ENCODE measurements around the gene SNRPB.
A peak's percentile ranks its signal among the peaks of the same experiment; 100 is the strongest.
"Not testable (repeated sequence)": the region's sequence is repeated elsewhere in the genome, so short reads cannot be mapped to it uniquely, and the experiment has no call there.

SNRPB gene

DNA sequence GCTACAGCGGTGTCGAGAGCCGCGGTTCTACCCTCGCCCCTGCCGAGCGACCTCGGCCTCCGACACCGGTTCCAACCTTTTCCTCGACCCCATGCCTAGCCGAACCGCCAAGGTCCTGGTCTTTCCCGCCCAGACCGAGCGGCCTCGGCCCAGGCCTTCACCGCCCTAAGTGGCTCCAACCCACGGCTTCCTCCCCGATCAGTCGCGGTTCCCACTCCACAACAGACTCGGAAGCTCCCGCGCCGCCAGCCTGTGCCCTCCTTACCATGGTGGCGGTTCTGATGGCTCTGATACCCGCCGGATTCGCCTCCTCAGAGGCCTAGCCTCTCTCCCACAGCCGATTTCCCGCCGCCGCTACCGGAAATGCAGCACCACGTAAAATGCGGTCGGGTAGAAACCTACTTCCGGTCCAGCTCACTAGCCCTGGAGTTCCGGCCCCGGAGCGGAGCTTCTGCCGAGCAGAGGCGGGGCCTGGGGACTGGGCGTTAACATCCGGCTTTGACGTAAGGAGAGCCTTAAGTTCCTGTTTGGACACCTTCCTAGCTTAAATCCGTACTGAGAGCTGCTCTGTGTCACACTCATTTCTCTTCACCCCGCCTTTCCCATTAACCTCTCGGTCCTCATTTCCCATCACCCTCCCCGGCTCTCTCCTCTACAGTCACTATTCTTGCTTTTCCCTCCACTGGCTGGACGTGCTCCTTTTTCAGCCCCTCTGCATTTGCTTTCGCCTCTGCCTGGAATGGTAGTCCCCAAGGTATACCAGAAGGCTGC lies at the start of gene SNRPB:
SNRPB (minus strand) TSS at position 367 of the 771 bp plus-strand sequence; CDS start at position 268, 99 bp downstream.
- peak; percentile 83 to 95 (median 90) for DNase-seq (ENCODE audit: low read depth in 4 of 4, low spot score in 1 of 4)

GRCh38 chr20:2519115-2519809 lies 48.7 kb upstream of the SNRPB start:
- no peak for DNase-seq (ENCODE audit: low read depth in 4 of 4, low spot score in 1 of 4)

DNA sequence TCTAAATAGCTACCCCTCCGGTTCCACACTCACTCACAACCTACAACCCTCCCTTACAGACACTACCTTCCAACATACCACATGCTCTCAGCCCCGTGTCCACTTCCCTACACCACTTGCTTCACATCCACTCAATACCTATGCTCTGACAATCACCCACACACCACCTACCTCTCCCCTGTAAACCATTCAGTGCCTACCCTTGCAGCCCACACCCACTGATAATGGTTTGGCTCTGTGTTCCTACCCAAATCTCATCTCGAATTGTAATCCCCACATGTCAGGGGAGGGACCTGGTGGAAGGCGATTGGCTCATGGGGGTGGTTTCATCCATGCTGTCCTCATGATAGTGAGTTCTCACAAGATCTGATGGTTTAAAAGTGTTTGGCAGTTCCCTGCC lies 48.0 kb upstream of the SNRPB start:
- no peak for DNase-seq (ENCODE audit: low read depth in 4 of 4, low spot score in 1 of 4)

DNA sequence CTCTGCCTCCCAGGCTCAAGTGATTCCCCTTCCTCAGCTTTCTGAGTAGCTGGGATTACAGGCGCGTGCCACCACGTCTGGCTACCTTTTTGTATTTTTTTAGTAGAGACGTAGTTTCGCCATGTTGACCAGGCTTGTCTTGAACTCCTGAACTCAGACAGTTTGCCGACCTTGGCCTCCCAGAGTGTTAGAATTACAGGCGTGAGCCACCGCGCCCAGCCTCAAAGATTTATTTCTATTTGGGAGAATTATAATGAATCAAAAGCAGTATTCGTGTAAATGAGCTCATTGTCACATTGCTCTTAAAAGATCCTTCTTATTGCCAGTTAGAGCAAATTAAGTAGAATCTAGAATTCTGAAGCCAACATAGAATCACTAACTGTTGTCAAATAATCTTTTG lies 47.5 kb upstream of the SNRPB start:
- DNase-seq (ENCODE audit: low read depth in 4 of 4, low spot score in 1 of 4), result no peak

DNA sequence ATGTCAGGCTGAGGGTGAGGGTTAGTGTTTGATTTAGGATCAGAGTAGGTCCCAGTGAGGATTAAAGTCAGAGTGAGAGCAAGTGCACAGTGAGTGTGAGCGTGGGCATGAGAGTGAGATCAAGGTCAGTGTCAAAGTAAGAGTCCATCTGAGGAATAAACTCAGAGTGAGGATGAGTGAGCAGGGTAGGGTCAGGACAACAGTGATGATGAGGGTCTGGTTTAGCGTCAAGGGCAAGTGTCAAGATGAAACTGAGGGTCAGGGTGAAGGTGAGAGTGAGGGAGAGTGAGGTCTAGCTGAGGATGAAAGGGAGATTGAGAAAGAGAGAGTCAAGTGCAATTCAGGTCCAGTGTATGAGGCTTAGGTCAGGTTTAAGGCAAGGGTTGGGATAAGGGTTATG lies 45.8 kb upstream of the SNRPB start:
- no peak for DNase-seq (ENCODE audit: low read depth in 4 of 4, low spot score in 1 of 4)

GRCh38 chr20:2515203-2515602 lies 44.6 kb upstream of the SNRPB start:
- DNase-seq (ENCODE audit: low read depth in 4 of 4, low spot score in 1 of 4), result no peak

DNA sequence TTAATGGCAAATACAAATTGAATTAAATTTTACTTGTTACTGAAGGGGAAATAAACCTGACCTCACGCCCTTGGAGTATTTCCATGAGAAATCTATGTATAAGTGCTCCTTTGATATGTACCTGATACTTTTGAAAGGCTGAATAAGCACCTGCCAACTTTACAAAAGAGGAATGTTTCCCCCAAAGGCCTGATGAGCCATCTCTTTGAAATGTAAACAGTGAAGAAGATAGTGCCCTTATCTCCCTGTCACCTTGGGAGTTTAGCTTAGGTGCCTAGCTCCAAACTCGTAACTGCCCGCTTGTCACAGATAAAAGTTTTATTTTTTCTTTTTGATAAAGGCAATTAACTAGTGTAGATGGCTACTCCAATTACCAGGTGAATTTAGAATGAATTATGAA lies 39.2 kb upstream of the SNRPB start:
- DNase-seq (ENCODE audit: low read depth in 4 of 4, low spot score in 1 of 4), result no peak

GRCh38 chr20:2509468-2509781 lies 38.8 kb upstream of the SNRPB start:
- DNase-seq (ENCODE audit: low read depth in 4 of 4, low spot score in 1 of 4), result no peak

DNA sequence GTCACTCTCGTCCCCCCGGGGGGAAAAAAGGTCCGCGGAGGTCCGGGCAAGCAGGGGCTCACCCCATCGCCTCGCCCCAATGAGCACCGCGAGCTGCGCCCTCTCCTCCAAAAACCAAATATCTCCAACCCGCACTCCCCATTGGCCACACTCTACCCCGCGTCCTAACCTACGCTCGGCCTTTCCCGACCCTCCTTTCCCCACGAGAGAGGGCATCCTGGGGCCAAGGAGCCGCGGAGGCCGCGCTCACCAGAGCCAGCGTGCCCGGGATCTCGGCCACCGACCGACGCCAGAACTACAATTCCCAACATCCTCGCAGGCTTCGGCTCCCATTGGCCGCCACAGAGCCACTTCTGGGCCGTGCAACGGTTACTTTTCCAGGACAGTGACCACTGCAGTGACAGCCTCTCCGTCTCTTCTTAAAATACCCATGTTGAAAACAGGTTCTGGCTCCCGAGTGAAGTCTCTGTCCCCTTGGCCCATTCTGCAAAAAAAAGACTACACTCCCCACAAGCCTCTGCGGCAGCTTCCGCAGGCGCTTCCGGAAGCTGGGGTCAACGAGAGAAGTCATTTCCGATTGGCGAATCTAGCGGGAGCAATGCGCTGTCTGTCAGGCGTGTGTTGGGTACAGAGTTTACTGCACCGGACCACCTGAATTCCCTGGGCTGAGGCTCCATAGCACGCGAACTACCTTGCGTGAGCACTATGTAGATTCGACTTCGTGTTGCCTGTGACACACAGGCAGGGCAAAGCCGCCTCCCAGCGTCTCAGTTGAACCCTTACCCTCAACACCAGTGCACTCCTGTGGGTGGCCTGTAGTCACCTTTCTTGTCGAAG lies 38.3 kb upstream of the SNRPB start, which contains the start of gene ZNF343:
ZNF343 (minus strand) TSS at position 285 of the 837 bp plus-strand sequence. CDS start 15,020 bp downstream, outside the sequence.
- peak; percentile 49 to 66 (median 56) for DNase-seq (ENCODE audit: low read depth in 4 of 4, low spot score in 1 of 4)

GRCh38 chr20:2507875-2508630 lies 37.5 kb upstream of the SNRPB start:
- DNase-seq (ENCODE audit: low read depth in 4 of 4, low spot score in 1 of 4), result no peak

GRCh38 chr20:2507464-2507863 lies 36.9 kb upstream of the SNRPB start:
- DNase-seq (ENCODE audit: low read depth in 4 of 4, low spot score in 1 of 4), result no peak

DNA sequence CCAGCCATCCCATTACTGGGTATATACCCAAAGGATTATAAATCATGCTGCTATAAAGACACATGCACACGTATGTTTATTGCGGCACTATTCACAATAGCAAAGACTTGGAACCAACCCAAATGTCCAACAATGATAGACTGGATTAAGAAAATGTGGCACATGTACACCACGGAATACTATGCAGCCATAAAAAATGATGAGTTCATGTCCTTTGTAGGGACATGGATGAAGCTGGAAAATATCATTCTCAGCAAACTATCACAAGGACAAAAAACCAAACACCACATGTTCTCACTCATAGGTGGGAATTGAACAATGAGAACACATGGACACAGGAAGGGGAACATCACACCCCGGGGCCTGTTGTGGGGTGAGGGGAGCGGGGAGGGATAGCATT lies 35.8 kb upstream of the SNRPB start:
- DNase-seq (ENCODE audit: low read depth in 4 of 4, low spot score in 1 of 4), result not testable (repeated sequence)

GRCh38 chr20:2504803-2505202 lies 34.2 kb upstream of the SNRPB start:
- not testable (repeated sequence) for DNase-seq (ENCODE audit: low read depth in 4 of 4, low spot score in 1 of 4)

- not testable (repeated sequence) for DNase-seq (ENCODE audit: low read depth in 4 of 4, low spot score in 1 of 4)
Observed at GRCh38 chr20:2502808-2503384, 32.3 kb upstream of the SNRPB start.

DNA sequence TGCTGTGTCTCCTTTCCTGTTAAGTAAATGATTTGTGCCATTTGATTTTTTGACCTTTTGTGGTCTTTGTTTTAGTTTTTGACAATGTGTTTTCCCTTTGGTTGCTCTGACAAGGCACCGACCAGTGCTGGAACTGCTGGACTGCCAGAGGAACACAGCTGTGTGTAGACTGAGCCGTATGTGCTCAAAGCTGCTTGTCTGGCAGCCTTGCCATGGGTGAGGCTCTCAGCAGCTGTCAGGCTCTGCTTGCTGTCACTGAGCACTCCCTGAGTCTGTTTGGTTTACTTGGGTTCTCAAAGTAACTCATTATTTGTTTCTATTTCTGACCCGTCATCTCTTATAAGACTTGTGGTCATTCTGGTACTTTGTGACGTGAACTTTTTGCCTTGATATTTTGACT lies 15.1 kb upstream of the SNRPB start:
- DNase-seq (ENCODE audit: low read depth in 4 of 4, low spot score in 1 of 4), result no peak

DNA sequence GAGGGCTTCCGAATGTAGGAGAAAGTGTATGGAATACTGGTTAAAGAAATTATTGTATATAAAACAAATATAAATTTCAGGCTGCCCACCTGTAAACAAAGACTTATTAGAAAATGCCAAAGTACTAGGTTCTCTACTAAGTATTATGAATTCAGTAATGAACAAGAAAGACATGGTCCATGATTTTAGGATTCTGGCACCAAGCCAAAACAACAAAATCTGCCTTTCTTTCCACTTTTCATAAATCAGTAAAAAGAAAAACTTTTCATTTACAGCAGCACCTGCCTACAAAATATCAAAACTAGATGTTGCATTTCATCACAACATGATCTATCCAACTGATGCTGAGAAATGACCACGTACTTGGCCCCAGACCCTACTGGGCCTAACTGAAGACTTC lies 14.5 kb upstream of the SNRPB start:
- no peak for DNase-seq (ENCODE audit: low read depth in 4 of 4, low spot score in 1 of 4)

- DNase-seq (ENCODE audit: low read depth in 4 of 4, low spot score in 1 of 4), result no peak
Observed at GRCh38 chr20:2483504-2483903, 12.9 kb upstream of the SNRPB start.

DNA sequence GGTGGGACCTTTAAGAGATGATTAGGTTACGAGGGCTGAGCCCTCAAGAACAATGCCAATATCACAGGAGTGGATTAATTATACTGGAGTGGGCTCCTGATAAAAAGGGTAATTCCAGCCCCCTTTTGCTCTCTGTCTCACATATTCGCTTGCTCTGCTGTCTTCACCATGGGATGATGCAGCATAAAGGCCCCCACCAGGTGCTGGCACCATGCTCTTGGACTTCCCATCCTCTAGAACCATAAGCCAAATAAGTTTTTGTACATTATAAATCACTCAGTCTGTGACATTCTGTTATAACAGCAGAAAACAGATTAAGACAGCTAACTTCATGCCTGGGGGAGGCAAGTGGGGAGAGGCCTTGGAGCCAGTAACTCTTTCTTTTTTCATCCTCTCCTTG lies 9.8 kb upstream of the SNRPB start:
- DNase-seq (ENCODE audit: low read depth in 4 of 4, low spot score in 1 of 4), result no peak

GRCh38 chr20:2476742-2477615 lies 6.4 kb upstream of the SNRPB start:
- DNase-seq (ENCODE audit: low read depth in 4 of 4, low spot score in 1 of 4), result no peak
